Glutamatergic neuron (in vitro differentiated cells): ENCODE data around the gene GPBP1L1. TPM values are rescaled to one million over a fixed set of nuclear protein-coding genes. Genes with fewer than 3 reads are reported as not detected.
"Not testable (repeated sequence)": the region's sequence is repeated elsewhere in the genome, so short reads cannot be mapped to it uniquely, and the experiment has no call there.

ENCODE experiments used
- DNase-seq: peaks from one replicate; pipeline ENCODE4 v3.0.0; 2022
- H3K27ac Mint-ChIP-seq: one replicate; pipeline ENCODE4 v1.8.0; 2020; ENCODE audit warnings: mild to moderate bottlenecking, mixed read lengths, inconsistent platforms; ENCODE audit not compliant: unreplicated experiment
- H3K27me3 Mint-ChIP-seq: one replicate; pipeline ENCODE4 v1.8.0; 2020; ENCODE audit warnings: mild to moderate bottlenecking, moderate library complexity, mixed read lengths, inconsistent platforms; ENCODE audit not compliant: unreplicated experiment
- H3K36me3 Mint-ChIP-seq: one replicate; pipeline ENCODE4 v1.8.0; 2020; ENCODE audit warnings: mild to moderate bottlenecking, mixed read lengths, inconsistent platforms; ENCODE audit not compliant: unreplicated experiment
- H3K4me1 Mint-ChIP-seq: one replicate; pipeline ENCODE4 v1.8.0; 2020; ENCODE audit warnings: mild to moderate bottlenecking, low read depth, mixed read lengths, inconsistent platforms; ENCODE audit not compliant: unreplicated experiment
- H3K4me3 Mint-ChIP-seq: one replicate; pipeline ENCODE4 v1.8.0; 2020; ENCODE audit warnings: mild to moderate bottlenecking, mixed read lengths, inconsistent platforms; ENCODE audit not compliant: unreplicated experiment
- H3K9me3 Mint-ChIP-seq: one replicate; pipeline ENCODE4 v1.8.0; 2020; ENCODE audit warnings: mild to moderate bottlenecking, moderate library complexity, mixed read lengths, inconsistent platforms; ENCODE audit not compliant: unreplicated experiment
- long read RNA-seq: library from polyadenylated mRNA; unstranded; transcript quantifications from one replicate; pipeline ENCODE4 v2.0.0, GENCODE V29; 2020; ENCODE audit not compliant: unreplicated experiment
- total RNA-seq: library from RNA; stranded (reverse); fragmentation: NEBNext Ultra II Directional; extraction: Animal tissue kit (Norgen Biotek cat#: 25700); gene quantifications from one replicate; pipeline ENCODE4 v1.2.1, GENCODE V29; 2021; ENCODE audit not compliant: unreplicated experiment
- TF ChIP-seq, protein P1 (sequence below): fragments of 200-600 bp; sonication (generic); IDR thresholded peaks from one replicate; pipeline ENCODE4 v1.5.0; 2021; ENCODE audit not compliant: partially characterized antibody, unreplicated experiment

The GPBP1L1 gene, protein sequence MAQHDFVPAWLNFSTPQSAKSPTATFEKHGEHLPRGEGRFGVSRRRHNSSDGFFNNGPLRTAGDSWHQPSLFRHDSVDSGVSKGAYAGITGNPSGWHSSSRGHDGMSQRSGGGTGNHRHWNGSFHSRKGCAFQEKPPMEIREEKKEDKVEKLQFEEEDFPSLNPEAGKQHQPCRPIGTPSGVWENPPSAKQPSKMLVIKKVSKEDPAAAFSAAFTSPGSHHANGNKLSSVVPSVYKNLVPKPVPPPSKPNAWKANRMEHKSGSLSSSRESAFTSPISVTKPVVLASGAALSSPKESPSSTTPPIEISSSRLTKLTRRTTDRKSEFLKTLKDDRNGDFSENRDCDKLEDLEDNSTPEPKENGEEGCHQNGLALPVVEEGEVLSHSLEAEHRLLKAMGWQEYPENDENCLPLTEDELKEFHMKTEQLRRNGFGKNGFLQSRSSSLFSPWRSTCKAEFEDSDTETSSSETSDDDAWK
- 103 TPM for total RNA-seq
- long read RNA-seq, partial matches to known transcripts = 1 of 4 reads
- long read RNA-seq, other reads (novel, unspliced or antisense) = 2 of 4 reads

DNA sequence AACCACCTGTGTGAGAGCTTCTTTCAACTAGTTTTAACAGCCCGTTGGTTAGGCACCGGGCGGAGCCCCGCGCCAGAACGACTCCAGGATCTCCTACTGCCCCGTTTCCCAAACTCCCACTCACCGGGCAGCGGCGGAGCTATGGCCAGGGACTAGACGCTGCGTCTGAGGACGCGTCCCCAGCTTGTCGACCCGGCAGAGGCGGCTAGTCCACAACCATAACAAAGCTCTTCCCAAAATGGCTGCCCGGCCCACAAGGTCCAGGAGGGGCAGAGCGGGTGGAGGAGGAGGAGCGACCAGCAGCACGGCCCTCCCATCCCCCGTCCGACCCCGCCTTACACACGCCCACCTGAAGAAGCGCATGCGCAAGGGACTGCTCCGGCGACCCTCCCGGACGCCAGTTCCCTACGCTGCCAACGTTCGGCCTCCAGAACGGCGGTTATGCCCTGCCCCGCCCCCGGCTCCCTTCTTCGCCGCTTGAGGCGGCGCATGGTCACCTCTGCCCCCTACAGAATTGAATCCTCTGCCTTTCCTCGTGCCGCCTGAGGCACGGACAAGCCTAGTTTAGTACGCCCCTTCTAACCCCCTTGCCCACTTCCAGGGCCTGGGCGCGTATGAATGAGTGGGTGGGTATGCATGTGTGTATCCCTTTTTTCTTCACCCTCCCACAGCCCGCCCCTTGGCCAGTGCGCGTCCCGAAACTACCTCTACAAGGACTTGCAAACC is at the start of gene GPBP1L1:
TSS of gene GPBP1L1 (minus strand) at position 246 of the 726 bp plus-strand sequence. CDS start 27,446 bp downstream, outside the sequence.
- peak; percentile 98 for DNase-seq
- Mint-ChIP-seq H3K9me3 (peaks cover 8% of the 10 kb centered on the region), H3K4me3 (peak within 1 kb of the TSS; percentile 100), H3K4me1 (peaks cover 9% of the 10 kb centered on the region), H3K36me3 (no peaks in the 10 kb centered on the region), H3K27me3 (peaks cover 12% of the 10 kb centered on the region), H3K27ac (peak within 1 kb of the TSS; percentile 98)
- TF ChIP-seq, protein P1, sequence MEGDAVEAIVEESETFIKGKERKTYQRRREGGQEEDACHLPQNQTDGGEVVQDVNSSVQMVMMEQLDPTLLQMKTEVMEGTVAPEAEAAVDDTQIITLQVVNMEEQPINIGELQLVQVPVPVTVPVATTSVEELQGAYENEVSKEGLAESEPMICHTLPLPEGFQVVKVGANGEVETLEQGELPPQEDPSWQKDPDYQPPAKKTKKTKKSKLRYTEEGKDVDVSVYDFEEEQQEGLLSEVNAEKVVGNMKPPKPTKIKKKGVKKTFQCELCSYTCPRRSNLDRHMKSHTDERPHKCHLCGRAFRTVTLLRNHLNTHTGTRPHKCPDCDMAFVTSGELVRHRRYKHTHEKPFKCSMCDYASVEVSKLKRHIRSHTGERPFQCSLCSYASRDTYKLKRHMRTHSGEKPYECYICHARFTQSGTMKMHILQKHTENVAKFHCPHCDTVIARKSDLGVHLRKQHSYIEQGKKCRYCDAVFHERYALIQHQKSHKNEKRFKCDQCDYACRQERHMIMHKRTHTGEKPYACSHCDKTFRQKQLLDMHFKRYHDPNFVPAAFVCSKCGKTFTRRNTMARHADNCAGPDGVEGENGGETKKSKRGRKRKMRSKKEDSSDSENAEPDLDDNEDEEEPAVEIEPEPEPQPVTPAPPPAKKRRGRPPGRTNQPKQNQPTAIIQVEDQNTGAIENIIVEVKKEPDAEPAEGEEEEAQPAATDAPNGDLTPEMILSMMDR = no peak

DNA sequence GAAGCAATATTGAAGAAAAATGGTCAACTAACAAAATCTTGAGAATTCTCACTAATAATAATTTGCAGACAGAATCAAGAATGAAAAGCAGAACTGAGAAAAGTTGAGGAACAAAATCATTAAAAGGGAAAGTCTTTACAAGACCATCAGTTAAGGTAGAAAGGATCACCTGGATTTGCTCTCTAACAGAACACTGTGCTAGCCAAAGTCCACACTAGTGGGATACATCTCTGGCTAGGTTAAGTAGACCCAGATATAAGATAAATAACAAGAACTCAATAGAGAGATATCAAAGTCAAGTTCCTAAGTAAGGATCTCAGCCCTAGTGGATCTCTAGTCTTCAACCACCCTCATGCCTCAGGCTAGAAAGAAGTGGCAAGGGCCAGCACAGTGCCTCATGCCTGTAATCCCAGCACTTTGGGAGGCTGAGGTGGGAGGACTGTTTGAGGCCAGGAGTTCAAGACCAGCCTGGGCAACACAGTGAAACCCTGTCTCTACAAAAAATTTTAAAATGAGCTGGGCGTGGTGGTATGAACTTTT is 44.5 kb upstream of the GPBP1L1 start:
- Mint-ChIP-seq H3K4me1 (no peaks in the 10 kb centered on the region), H3K27me3 (no peaks in the 10 kb centered on the region), H3K36me3 (no peaks in the 10 kb centered on the region), H3K4me3 (no peak overlapping the region), H3K9me3 (no peaks in the 10 kb centered on the region), H3K27ac (no peak overlapping the region)
- TF ChIP-seq, protein P1 = no peak
- no peak for DNase-seq

DNA sequence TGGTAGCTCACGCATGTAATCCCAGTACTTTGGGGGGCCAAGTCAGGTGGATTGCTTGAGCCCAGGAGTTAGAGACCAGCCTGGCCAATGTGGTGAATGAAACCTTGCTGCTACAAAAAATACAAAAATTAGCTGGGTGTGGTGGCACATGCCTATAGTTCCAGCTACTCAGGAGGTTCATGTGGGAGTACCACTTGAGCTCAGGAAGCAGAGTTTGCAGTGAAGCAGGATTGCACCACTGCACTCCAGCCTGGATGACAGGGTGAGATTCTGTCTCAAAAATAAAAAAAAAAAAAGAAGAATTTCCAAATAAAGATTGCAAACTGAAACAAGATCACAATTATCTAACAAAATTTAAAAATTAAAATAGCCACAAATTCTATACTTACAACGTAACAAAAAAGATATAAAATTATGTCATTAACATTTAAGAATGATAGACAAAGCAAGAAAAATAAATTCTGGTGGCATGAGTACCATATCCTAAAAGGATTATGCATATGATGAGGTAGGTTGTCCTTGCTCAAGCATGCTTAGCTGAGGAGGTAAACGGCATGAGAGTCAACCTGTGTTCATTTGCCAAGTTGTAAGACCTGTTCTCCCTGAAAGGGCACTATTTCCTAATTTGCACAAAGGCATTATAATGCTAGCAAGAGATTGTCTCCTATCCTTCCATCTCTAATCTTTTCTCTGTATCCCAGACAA is 43.9 kb upstream of the GPBP1L1 start:
- TF ChIP-seq, protein P1 = no peak

DNA sequence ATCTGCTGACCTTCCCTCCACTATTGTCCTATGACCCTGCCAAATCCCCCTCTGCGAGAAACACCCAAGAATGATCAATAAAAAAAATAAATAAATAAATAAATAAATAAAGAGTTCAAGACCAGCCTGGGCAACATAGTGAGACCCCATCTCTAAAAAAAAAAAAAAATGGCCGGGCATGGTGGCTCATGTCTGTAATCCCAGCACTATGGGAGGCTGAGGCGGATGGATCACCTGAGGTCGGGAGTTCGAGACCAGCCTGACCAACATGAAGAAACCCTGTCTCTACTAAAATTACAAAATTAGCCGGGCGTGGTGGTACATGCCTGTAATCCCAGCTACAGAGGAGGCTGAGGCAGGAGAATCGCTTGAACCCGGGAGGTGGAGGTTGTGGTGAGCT is 39.7 kb upstream of the GPBP1L1 start:
- not testable (repeated sequence) for H3K4me3 Mint-ChIP-seq, H3K9me3 Mint-ChIP-seq, H3K27ac Mint-ChIP-seq, H3K4me1 Mint-ChIP-seq, H3K27me3 Mint-ChIP-seq, H3K36me3 Mint-ChIP-seq, DNase-seq

More for the DNA sequence above, 43.9 kb upstream of the GPBP1L1 start:
- Mint-ChIP-seq H3K4me3 (no peak overlapping the region), H3K9me3 (no peaks in the 10 kb centered on the region), H3K4me1 (no peaks in the 10 kb centered on the region), H3K27ac (no peak overlapping the region), H3K27me3 (no peaks in the 10 kb centered on the region), H3K36me3 (no peaks in the 10 kb centered on the region)
- no peak for DNase-seq
